Endothelial cell of umbilical vein (primary cell): ENCODE results near the gene HOXA13.

Experiments
- CTCF ChIP-seq, 2 donors: IDR thresholded peaks; 1 replicate in 1 of 2; 2 replicates in 1 of 2; pipeline ENCODE4 v1.5.1; 2011; ENCODE audit warnings: low read length in 2 of 2, mild to moderate bottlenecking in 2 of 2, moderate library complexity in 2 of 2, control low read depth in 1 of 2, inconsistent platforms in 1 of 2, low read depth in 1 of 2; ENCODE audit not compliant: insufficient read depth in 1 of 2; ENCODE audit errors: extremely low read depth in 1 of 2
- EZH2 ChIP-seq: IDR thresholded peaks from 2 replicates; pipeline ENCODE4 v1.6.1; 2012; ENCODE audit warnings: borderline replicate concordance, low read depth, mild to moderate bottlenecking, moderate library complexity, low read length, inconsistent platforms; ENCODE audit not compliant: severe bottlenecking
- FOS ChIP-seq: IDR thresholded peaks from 2 replicates; pipeline ENCODE4 v1.6.1; 2011; ENCODE audit warnings: mild to moderate bottlenecking, low read length, moderate library complexity, borderline replicate concordance; ENCODE audit not compliant: insufficient read depth
- GATA2 ChIP-seq: IDR thresholded peaks from 2 replicates; pipeline ENCODE4 v1.7.0; 2011; ENCODE audit warnings: low read depth, mild to moderate bottlenecking, moderate library complexity, mixed read lengths, low read length; ENCODE audit not compliant: insufficient read length, insufficient read depth
- MAX ChIP-seq: IDR thresholded peaks from 2 replicates; pipeline ENCODE4 v1.6.1; 2011; ENCODE audit not compliant: insufficient read depth, insufficient read length
- MYC ChIP-seq: IDR thresholded peaks from one replicate; pipeline ENCODE4 v1.6.1; 2011; ENCODE audit warnings: mild to moderate bottlenecking, low read depth, low read length
- POLR2A ChIP-seq: IDR thresholded peaks from 2 replicates; pipeline ENCODE4 v1.6.1; 2012; ENCODE audit warnings: low read depth, mild to moderate bottlenecking, control low read depth, low read length
- POLR2AphosphoS5 ChIP-seq: IDR thresholded peaks from 2 replicates; pipeline ENCODE4 v1.6.1; 2012; ENCODE audit warnings: low read depth, mild to moderate bottlenecking, control low read depth, low read length, moderate library complexity; ENCODE audit not compliant: insufficient read depth

- TF ChIP-seq POLR2AphosphoS5 (no peak), FOS (no peak), CTCF (IDR thresholded peaks at IDR 0.05; ENCODE audit: extremely low read depth in 1 of 2, insufficient read depth in 1 of 2, low read depth in 1 of 2, low read length in 2 of 2) (no peak), EZH2 (peak; percentile 70), POLR2A (no peak), GATA2 (no peak), MYC (no peak), MAX (no peak)
These were observed 755 bp downstream of the HOXA13 start for GRCh38 chr7:27198871-27199801.
